T follicular helper cell (primary cell): ENCODE data around the gene ITFG2.
"Not testable (repeated sequence)": the region's sequence is repeated elsewhere in the genome, so short reads cannot be mapped to it uniquely, and the experiment has no call there.

Experiments used
- DNase-seq: peaks from one replicate; pipeline ENCODE4 v3.0.0-alpha.2; 2020; ENCODE audit warnings: low read depth

ITFG2 gene

DNA sequence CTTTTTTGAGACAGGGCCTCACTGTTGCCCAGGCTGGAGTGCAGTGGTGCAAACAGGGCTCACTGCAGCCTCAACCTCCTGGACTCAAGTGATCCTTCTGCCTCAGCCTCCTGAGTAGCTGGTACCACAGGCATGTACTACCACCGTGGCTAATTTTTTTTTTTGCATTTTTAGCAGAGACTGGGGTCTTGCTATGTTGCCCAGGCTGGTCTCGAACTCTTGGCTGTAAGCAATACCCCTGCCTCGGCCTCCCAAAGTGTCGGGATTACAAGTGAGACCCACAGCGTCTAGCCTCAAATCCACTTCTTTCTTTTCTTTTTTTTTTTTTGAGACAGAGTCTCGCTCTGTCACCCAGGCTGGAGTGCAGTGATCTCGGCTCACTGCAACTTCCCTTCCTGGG is 50.9 kb downstream of the ITFG2 start:
- DNase-seq: not testable (repeated sequence)

DNA sequence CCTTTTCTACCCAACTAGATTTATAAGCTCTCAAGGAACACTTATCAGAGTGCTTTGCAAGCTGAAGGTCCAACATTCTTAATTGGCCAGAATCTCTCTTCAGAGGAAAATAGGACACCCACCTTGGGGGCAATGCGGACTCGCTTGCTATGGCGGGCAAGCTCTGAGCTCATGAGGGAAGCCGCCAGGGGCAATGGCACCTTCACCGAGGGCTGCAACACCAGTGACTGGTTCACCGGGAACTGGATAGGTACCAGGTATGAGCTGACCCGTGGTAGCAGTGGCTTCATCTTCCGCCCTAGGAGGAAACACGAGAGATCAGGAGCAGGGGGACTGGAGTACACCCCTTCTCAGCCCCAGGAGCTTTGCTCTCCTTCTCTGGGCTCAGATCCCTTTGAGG is 51.7 kb downstream of the ITFG2 start:
- no peak for DNase-seq

DNA sequence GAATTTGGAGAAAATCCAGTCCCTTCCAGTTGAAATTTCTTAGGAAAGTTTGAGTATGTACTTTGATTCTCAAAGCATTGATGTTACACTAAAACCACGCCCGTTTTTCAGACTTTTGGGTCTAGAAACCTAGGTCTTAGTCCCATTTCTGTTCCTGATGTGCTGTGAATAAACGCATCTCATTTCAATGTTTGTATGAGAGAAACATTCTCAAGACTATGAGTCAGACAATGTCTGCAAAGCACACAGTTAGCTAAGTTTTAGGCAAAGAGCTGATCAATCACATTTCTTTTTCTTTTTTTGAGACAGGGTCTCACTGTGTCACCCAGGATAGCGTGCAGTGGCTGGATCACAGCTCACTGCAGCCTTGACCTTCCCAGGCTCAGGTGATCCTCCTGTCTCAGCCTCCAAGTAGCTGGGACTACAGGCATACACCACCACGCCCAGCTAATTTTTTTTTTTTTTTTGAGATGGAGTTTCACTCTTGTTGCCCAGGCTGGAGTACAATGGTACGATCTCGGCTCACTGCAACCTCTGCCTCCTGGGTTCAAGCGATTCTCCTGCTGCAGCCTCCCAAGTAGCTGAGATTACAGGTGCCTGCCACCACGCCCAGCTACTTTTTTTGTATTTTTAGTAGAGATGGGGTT is 56.6 kb downstream of the ITFG2 start:
- not testable (repeated sequence) for DNase-seq
